Breast epithelium (tissue), 3 donors: ENCODE measurements around the gene CSNK1D.

Experiments
- CTCF ChIP-seq, 3 donors: fragments of 450-650 bp; IDR thresholded peaks; one replicate each; pipeline ENCODE4 v1.5.1; 2016 to 2017; ENCODE audit warnings: antibody characterized with exemption in 3 of 3, mild to moderate bottlenecking in 3 of 3, moderate library complexity in 3 of 3
- POLR2AphosphoS5 ChIP-seq, 3 donors: sonication (generic); formaldehyde crosslinking; IDR thresholded peaks; one replicate each; pipeline ENCODE4 v1.6.1; 2017; ENCODE audit warnings: antibody characterized with exemption in 3 of 3

GRCh38 chr17:82299452-82299851, 26.0 kb upstream of the CSNK1D start:
- no peak for TF ChIP-seq CTCF (IDR thresholded peaks at IDR 0.05)
- no peak for TF ChIP-seq POLR2AphosphoS5 (IDR thresholded peaks at IDR 0.05)
